HCT116 (cell line): ENCODE data around the gene FMNL1. TPM values are rescaled to one million over a fixed set of nuclear protein-coding genes. Genes with fewer than 3 reads are reported as not detected.
A peak's percentile ranks its signal among the peaks of the same experiment; 100 is the strongest.

ENCODE experiments used
- ATAC-seq: fragments of 200-7000 bp; cut with Tn5 transposase; 2 replicates; pipeline ENCODE4 v1.9.1; 2020; ENCODE audit warnings: mild to moderate bottlenecking, moderate library complexity
- BruUV-seq: library from RNA; stranded (reverse); fragments of 400-500 nt; replicated peaks from 2 replicates; lab custom pipeline; 2021; lab: Mats Ljungman, UMichigan
- CTCF ChIA-PET: fragments of 300-600 bp; sonication (Branson Sonifier 250); formaldehyde crosslinking; loops from one replicate; lab custom pipeline; 2021; ENCODE audit warnings: antibody characterized with exemption; lab: Charles Lee
- POLR2A ChIA-PET: fragments of 300-600, 350-600 bp; sonication (Branson Sonifier 250); formaldehyde crosslinking; loops from one replicate; lab custom pipeline; 2021; ENCODE audit warnings: antibody characterized with exemption; lab: Charles Lee
- RAD21 ChIA-PET, 2 experiments: fragments of 300-600 bp; sonication (Branson Sonifier 250); formaldehyde crosslinking; loops; one replicate each; lab custom pipeline; 2023; ENCODE audit warnings: low total read pairs in 2 of 2; ENCODE audit not compliant: uncharacterized antibody in 2 of 2, unreplicated experiment in 2 of 2, low non-redundant PET in 1 of 2; lab: Charles Lee
- DNase-seq: peaks from one replicate; pipeline ENCODE4 v3.0.0-alpha.2; 2010; ENCODE audit warnings: low read depth, low spot score
- H2AFZ ChIP-seq: fragments of 200-600 bp; shearing (Covaris generic), sonication (generic); 2 replicates; pipeline ENCODE4 v1.6.1; 2017; ENCODE audit warnings: low read depth, mixed run types, mixed read lengths, antibody characterized with exemption, low read length; ENCODE audit not compliant: poor library complexity, severe bottlenecking
- H3K27ac ChIP-seq: 2 replicates; pipeline ENCODE4 v1.5.1; 2012; ENCODE audit warnings: low read depth, low read length
- H3K27me3 ChIP-seq: fragments of 200-600 bp; sonication (generic); 2 replicates; pipeline ENCODE4 v1.6.1; 2016; ENCODE audit warnings: mixed run types, low read length, mixed read lengths; ENCODE audit not compliant: insufficient read depth
- H3K36me3 ChIP-seq, 2 experiments: fragments of 200-500 bp in 1 of 2; fragments of 200-600 bp in 1 of 2; sonication (Bioruptor generic) in 1 of 2; sonication (generic) in 1 of 2; 2 replicates each; pipeline versions ENCODE4 v1.5.1 to v1.6.1; 2014 to 2016; ENCODE audit warnings: low read length in 2 of 2, inconsistent platforms in 1 of 2, mixed read lengths in 1 of 2, mixed run types in 1 of 2; ENCODE audit not compliant: insufficient read depth in 2 of 2, control insufficient read depth in 1 of 2
- H3K4me1 ChIP-seq, 2 experiments: fragments of 200-600 bp in 1 of 2; sonication (generic) in 1 of 2; 2 replicates each; pipeline versions ENCODE4 v1.5.1 to v1.6.1; 2012 to 2017; ENCODE audit warnings: low read length in 2 of 2, inconsistent platforms in 1 of 2, mild to moderate bottlenecking in 1 of 2, mixed read lengths in 1 of 2, mixed run types in 1 of 2, moderate library complexity in 1 of 2; ENCODE audit not compliant: insufficient read depth in 2 of 2, control insufficient read depth in 1 of 2
- H3K4me2 ChIP-seq: fragments of 200-600 bp; sonication (generic); 2 replicates; pipeline ENCODE4 v1.6.1; 2017; ENCODE audit warnings: mixed run types, low read length, mixed read lengths
- H3K4me3 ChIP-seq, 2 experiments: fragments of 200-600 bp in 1 of 2; sonication (generic) in 1 of 2; replicated peaks in 1 of 2; 2 replicates each; pipeline ENCODE4 v1.5.1; 2011 to 2016; ENCODE audit warnings: low read length in 2 of 2, control low read depth in 1 of 2, low read depth in 1 of 2, mild to moderate bottlenecking in 1 of 2, mixed read lengths in 1 of 2, mixed run types in 1 of 2
- H3K79me2 ChIP-seq: fragments of 200-600 bp; sonication (generic); 2 replicates; pipeline ENCODE4 v1.6.1; 2017; ENCODE audit warnings: mild to moderate bottlenecking, mixed run types, low read length, moderate library complexity, mixed read lengths; ENCODE audit not compliant: insufficient read depth
- H3K9ac ChIP-seq: fragments of 200-600 bp; sonication (generic); 2 replicates; pipeline ENCODE4 v1.6.1; 2016; ENCODE audit warnings: low read length, mixed read lengths
- H3K9me2 ChIP-seq: fragments of 200-600 bp; sonication (generic), shearing (Covaris generic); 2 replicates; pipeline ENCODE4 v1.6.1; 2017; ENCODE audit warnings: mixed run types, mild to moderate bottlenecking, moderate library complexity; ENCODE audit not compliant: insufficient read depth
- H3K9me3 ChIP-seq, 2 experiments: fragments of 200-500 bp in 1 of 2; fragments of 200-600 bp in 1 of 2; sonication (Bioruptor generic) in 1 of 2; sonication (generic) in 1 of 2; 2 replicates each; pipeline ENCODE4 v1.6.1; 2014 to 2017; ENCODE audit warnings: low read length in 2 of 2, mixed read lengths in 2 of 2, inconsistent platforms in 1 of 2, low read depth in 1 of 2, mild to moderate bottlenecking in 1 of 2, mixed run types in 1 of 2, moderate library complexity in 1 of 2; ENCODE audit not compliant: control insufficient read depth in 1 of 2, insufficient read depth in 1 of 2
- H4K20me1 ChIP-seq: fragments of 200-600 bp; sonication (generic), shearing (Covaris generic); 2 replicates; pipeline ENCODE4 v1.6.1; 2017; ENCODE audit warnings: mixed run types, mild to moderate bottlenecking, moderate library complexity; ENCODE audit not compliant: insufficient read depth
- CBX3 ChIP-seq: IDR thresholded peaks from 2 replicates; pipeline ENCODE4 v1.6.1; 2012; ENCODE audit warnings: low read depth
- CEBPB ChIP-seq: IDR thresholded peaks from 2 replicates; pipeline ENCODE4 v1.6.1; 2012; ENCODE audit warnings: low read depth
- ELF1 ChIP-seq: IDR thresholded peaks from 2 replicates; pipeline ENCODE4 v1.6.1; 2012; ENCODE audit warnings: low read depth, borderline replicate concordance
- EZH2 ChIP-seq: fragments of 200-600 bp; sonication (generic); IDR thresholded peaks from 2 replicates; pipeline ENCODE4 v1.6.1; 2017; ENCODE audit warnings: antibody characterized with exemption, mixed run types
- EZH2phosphoT487 ChIP-seq: fragments of 200-600 bp; IDR thresholded peaks from 2 replicates; pipeline ENCODE4 v1.6.1; 2018; ENCODE audit warnings: antibody characterized with exemption, borderline replicate concordance
- FOSL1 ChIP-seq: IDR thresholded peaks from 2 replicates; pipeline ENCODE4 v1.6.1; 2012; ENCODE audit warnings: low read depth
- JUND ChIP-seq: IDR thresholded peaks from 2 replicates; pipeline ENCODE4 v1.6.1; 2012
- MAX ChIP-seq: IDR thresholded peaks from 2 replicates; pipeline ENCODE4 v1.6.1; 2012
- POLR2A ChIP-seq: IDR thresholded peaks from 2 replicates; pipeline ENCODE4 v1.7.0; 2011; ENCODE audit warnings: borderline replicate concordance; ENCODE audit not compliant: insufficient read depth, insufficient read length; ENCODE audit errors: extremely low read depth
- POLR2AphosphoS5 ChIP-seq: IDR thresholded peaks from 2 replicates; pipeline ENCODE4 v1.6.1; 2011; ENCODE audit warnings: mild to moderate bottlenecking, low read depth, low read length, moderate library complexity
- REST ChIP-seq: IDR thresholded peaks from 2 replicates; pipeline ENCODE4 v1.6.1; 2012; ENCODE audit warnings: low read depth
- SIN3A ChIP-seq: IDR thresholded peaks from 2 replicates; pipeline ENCODE4 v1.6.1; 2012; ENCODE audit warnings: low read depth
- TCF7L2 ChIP-seq: IDR thresholded peaks from 2 replicates; pipeline ENCODE4 v1.7.0; 2011; ENCODE audit warnings: borderline replicate concordance, inconsistent platforms; ENCODE audit not compliant: insufficient read depth, insufficient read length; ENCODE audit errors: extremely low read depth
- YY1 ChIP-seq: IDR thresholded peaks from 2 replicates; pipeline ENCODE4 v1.6.1; 2011; ENCODE audit warnings: low read length, low read depth, moderate library complexity, mild to moderate bottlenecking; ENCODE audit not compliant: insufficient replicate concordance; ENCODE audit errors: extremely low read depth
- ZFX ChIP-seq: fragments of 450-650 bp; IDR thresholded peaks from 2 replicates; pipeline ENCODE4 v1.6.1; 2017
- ZNF274 ChIP-seq: fragments of 200-500 bp; sonication (Bioruptor generic); IDR thresholded peaks from 2 replicates; pipeline ENCODE4 v1.6.1; 2014; ENCODE audit warnings: mild to moderate bottlenecking, low read depth, low read length, inconsistent platforms
- intact Hi-C: fragments of 100-400 bp; cut with micrococcal nuclease; formaldehyde crosslinking; loops from 2 replicates; pipeline ENCODE4 v1.10.0; 2022
- total RNA-seq: library from RNA; stranded (reverse); gene quantifications from one replicate; pipeline ENCODE4 v1.2.1, GENCODE V29; 2021; ENCODE audit not compliant: unreplicated experiment

Gene FMNL1
- total RNA-seq, 1 experiment from 2014 or later = 8.2 TPM

DNA sequence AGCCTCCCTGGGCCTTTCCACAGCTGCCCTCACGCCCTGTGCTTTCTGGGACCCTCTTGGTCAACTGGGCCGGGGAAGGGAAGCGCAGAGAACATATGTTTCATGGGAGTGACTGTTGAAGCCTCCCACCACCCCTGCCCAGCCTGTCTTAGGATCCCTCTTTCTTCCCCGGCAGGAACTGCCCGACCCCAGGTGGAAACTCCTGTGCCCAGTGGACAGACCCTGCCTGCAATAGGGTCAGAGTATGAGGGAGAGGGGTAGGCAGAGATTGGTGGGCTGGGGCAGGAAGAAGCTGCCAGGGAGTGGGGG is 49.5 kb upstream of the FMNL1 start:
- Histone ChIP-seq H3K9me3 (no peaks in the 10 kb centered on the region), H4K20me1 (no peaks in the 10 kb centered on the region), H3K9ac (peak overlapping the region; percentile 81), H3K36me3 (no peaks in the 10 kb centered on the region), H3K79me2 (no peaks in the 10 kb centered on the region), H2AFZ (no peak overlapping the region), H3K4me2 (peak overlapping the region; percentile 98), H3K4me1 (peaks cover 64 to 70% of the 10 kb centered on the region in 2 experiments), H3K4me3 (peak overlapping the region; percentile 28 to 60), H3K27me3 (no peaks in the 10 kb centered on the region), H3K9me2 (no peaks in the 10 kb centered on the region), H3K27ac (peak overlapping the region; percentile 99)
- CTCF ChIA-PET = interaction anchor here (1.2 to 4.4 kb wide), 3 partner anchors 9 to 26 kb away, joined by 5 to 36 read pairs (median 29); partner anchors contain the start of gene HEXIM1
- POLR2A ChIA-PET = interaction anchor here (0.7 to 7.0 kb wide), 7 partner anchors 10 to 23 kb away, joined by 4 to 176 read pairs (median 14); partner anchors contain the start of genes HEXIM1 and HEXIM2
- intact Hi-C loops = loop anchor here (2.0 kb wide), 1 partner anchor 23 kb away; the partner anchor contains the start of gene HEXIM1
- RAD21 ChIA-PET = interaction anchor here (1.2 to 1.4 kb wide), 2 partner anchors 11 kb away, joined by 5 read pairs; partner anchors contain the start of gene HEXIM2 (in 2 of the 2)
- DNase-seq (no peak), ATAC-seq (peak; percentile 15)
- no TSS peak for BruUV-seq
- TF ChIP-seq EZH2 (no peak), POLR2AphosphoS5 (no peak), ZFX (no peak), ELF1 (no peak), CBX3 (no peak), EZH2phosphoT487 (no peak), REST (no peak), TCF7L2 (no peak), YY1 (no peak), MAX (no peak), SIN3A (no peak), CEBPB (no peak), FOSL1 (no peak), POLR2A (no peak), ZNF274 (no peak), JUND (no peak)
